Astrocyte of the cerebellum (primary cell): ENCODE measurements around the gene ZNF511.

Experiments used
- DNase-seq: peaks from one replicate; pipeline ENCODE4 v3.0.0-alpha.2; 2011; ENCODE audit warnings: low read depth
- H3K4me3 ChIP-seq: 2 replicates; pipeline ENCODE4 v1.5.1; 2011; ENCODE audit warnings: mild to moderate bottlenecking, low read depth, low read length, moderate library complexity
- in situ Hi-C: cut with HindIII; loops from 2 replicates; pipeline ENCODE4 v1.10.0; 2017; ENCODE audit warnings: low sequenced_read_pairs
- TF ChIP-seq, protein P1 (sequence below): IDR thresholded peaks from 2 replicates; pipeline ENCODE4 v1.5.1; 2012; ENCODE audit warnings: low read length, low read depth, moderate library complexity, mild to moderate bottlenecking; ENCODE audit errors: missing control alignments

Gene ZNF511

DNA sequence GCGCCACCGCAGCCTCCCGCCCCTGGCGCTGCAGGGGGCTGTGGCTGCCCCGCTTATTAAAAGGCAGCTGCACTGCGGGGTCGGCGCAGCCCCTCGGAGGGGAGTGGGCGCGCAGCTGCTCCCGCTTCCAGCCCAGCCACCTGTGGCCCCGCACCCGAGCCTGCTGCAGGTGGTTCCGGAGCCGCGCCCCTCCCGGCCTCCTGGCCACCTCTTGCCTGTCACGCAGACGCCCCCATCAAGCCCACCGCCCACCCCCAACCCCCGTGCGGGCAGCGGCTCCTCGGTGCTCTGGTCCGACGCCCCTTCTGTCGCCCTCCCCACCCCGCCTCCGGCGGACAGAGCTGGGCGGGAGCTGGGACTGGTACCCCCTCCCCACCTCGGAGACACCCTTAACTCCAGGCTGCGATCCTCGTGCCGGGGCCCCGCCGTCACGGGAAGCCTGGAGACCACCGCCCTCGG, 27.4 kb downstream of the ZNF511 start:
- TF ChIP-seq, protein P1, sequence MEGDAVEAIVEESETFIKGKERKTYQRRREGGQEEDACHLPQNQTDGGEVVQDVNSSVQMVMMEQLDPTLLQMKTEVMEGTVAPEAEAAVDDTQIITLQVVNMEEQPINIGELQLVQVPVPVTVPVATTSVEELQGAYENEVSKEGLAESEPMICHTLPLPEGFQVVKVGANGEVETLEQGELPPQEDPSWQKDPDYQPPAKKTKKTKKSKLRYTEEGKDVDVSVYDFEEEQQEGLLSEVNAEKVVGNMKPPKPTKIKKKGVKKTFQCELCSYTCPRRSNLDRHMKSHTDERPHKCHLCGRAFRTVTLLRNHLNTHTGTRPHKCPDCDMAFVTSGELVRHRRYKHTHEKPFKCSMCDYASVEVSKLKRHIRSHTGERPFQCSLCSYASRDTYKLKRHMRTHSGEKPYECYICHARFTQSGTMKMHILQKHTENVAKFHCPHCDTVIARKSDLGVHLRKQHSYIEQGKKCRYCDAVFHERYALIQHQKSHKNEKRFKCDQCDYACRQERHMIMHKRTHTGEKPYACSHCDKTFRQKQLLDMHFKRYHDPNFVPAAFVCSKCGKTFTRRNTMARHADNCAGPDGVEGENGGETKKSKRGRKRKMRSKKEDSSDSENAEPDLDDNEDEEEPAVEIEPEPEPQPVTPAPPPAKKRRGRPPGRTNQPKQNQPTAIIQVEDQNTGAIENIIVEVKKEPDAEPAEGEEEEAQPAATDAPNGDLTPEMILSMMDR, result no peak
- no peak overlapping the region for H3K4me3 ChIP-seq
- DNase-seq, result no peak
- in situ Hi-C loops, result no loop called here

DNA sequence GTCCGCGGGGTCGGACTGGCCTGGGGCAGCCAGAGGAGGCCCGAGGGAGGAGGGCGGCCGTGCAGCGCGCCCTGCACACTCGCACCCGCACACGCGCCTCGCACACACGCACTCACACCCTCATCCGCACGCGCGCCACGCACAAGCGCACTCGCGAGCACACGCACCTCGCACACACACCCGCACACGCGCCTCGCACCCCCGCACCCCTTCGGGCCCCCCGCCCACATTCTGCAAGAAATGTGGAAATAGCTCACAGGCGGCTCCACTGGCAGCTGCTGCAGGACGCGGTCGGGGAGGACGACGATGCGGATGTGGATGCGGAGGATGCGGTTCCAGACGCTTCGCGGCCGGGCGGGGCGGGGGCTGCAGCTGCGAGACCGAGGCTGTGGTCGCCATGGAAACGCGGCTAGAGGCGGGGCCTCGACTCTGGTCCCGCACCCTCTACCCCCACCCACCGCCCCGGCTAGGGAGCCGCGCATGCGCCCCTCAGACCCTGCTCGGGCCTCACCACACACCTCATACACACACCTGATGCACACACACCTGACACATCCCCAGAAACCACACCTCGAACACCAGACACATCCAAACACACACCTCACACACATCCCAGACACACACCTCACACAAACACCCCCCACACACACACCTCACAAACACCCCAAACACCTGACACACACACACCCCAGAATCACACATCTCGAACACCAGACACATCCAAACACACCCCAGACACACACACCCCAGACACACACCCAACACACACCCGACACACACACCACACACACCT, 28.1 kb downstream of the ZNF511 start, which contains the start of gene CALY:
CALY (minus strand) TSS at position 320 of the 793 bp plus-strand sequence. CDS start 7,907 bp downstream, outside the sequence.
- TF ChIP-seq, protein P1, result no peak
- H3K4me3 ChIP-seq, result no peak within 1 kb of the TSS
- no peak for DNase-seq
- in situ Hi-C loops, result no loop called here

DNA sequence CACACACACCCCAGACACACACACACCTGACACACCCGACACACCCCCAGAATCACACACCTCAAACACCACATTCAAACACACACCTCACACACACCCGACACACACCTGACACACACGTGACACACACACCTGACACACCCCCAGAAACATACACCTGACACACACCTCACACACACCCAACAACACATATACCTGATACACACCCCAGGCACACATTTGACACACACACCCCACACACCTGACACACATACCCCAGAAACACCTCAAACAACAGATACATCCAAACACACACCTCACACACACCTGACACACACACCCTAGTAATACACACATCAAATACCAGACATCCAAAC, 28.6 kb downstream of the ZNF511 start:
- in situ Hi-C loops, result no loop called here
- TF ChIP-seq, protein P1, result no peak
- DNase-seq, result no peak
- H3K4me3 ChIP-seq, result no peak overlapping the region

DNA sequence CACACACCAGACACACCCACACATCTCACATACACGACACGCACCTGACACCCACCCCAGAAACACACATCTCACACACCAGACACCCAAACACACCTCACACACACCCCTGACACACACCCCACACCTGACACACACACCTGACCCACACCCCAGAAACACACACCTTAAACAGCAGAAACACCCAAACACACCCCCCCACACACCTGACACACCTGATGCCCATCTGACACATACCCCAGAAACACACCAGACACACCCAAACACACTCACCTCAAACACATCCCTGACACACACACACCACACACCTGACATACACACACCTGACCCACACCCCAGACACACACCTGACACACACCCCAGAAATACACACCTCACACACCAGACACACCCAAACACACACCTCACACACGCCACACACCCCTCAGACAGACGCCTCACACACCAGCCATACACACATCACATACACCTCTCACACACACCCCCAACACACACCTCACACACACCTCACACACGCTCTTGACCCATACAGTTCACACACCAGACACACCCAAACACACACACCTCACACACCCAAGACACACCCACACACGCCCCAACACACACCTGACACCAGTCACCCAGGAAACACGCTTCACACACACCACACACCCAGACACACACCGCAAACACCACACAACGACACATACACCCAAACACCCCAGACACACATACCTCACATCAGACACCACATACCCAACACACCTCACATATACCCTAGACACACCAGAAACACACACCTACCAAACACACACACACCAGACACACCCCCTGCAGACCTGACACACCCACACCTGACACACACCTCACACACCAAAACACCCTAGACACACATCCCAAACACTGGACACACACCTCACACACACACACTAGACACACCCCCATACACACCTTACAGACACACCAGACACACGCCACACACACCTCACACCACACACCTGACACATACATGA, 29.7 kb downstream of the ZNF511 start:
- in situ Hi-C loops, result no loop called here
- TF ChIP-seq, protein P1, result no peak
- H3K4me3 ChIP-seq, result no peak overlapping the region
- no peak for DNase-seq

DNA sequence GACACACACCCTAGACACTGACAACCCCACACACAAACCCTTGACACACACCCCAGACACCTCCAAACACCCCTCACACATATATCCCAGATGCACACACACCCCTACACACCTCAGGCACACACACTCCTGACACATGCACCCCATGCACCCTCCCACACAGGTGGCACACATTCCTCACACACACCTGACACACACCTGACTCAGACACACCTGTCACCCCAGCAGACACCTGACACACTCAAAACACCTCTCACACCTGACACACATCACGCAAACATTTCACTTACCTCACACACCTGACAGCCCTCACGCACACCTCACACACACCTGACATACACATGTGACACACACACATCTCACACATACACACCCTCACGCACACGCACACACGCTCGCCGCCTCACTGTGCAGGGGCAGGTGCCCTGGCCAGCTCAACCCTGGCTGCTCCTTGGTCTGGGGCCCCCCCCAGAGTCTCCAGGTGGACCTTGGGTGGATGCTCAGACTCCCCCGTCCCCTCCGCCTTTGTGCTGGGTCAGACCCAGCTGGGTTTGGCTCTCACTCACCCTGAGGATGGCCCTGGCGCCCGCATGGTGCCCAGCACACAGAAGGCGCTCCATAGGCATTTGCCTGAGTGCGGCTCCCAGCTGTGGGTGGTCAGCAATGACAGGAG, 31.1 kb downstream of the ZNF511 start:
- TF ChIP-seq, protein P1, result no peak
- DNase-seq, result no peak
- H3K4me3 ChIP-seq, result no peak overlapping the region
- in situ Hi-C loops, result no loop called here

DNA sequence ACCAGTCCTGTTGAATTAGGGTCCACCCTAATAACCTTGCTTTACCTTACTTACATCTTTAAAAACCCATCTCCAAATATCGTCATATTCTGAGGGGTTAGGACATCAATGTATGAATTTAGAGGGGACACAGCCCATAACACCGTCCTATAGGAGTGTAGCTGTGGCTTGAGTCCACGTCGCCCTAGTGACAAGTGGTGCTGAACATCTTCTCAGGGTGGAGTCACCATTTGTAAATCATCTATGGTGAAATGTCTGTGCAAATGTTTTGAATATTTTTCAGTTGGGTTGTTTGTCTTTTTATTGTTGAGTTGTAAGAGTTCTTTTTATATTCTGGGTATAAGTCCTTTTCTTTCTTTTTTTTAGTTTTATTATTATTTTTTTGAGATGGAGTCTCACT, 33.3 kb downstream of the ZNF511 start:
- no peak overlapping the region for H3K4me3 ChIP-seq
- TF ChIP-seq, protein P1, result no peak
- DNase-seq, result no peak
- in situ Hi-C loops, result no loop called here
